ENCODE results near the gene NOC3L.

NOC3L gene

DNA sequence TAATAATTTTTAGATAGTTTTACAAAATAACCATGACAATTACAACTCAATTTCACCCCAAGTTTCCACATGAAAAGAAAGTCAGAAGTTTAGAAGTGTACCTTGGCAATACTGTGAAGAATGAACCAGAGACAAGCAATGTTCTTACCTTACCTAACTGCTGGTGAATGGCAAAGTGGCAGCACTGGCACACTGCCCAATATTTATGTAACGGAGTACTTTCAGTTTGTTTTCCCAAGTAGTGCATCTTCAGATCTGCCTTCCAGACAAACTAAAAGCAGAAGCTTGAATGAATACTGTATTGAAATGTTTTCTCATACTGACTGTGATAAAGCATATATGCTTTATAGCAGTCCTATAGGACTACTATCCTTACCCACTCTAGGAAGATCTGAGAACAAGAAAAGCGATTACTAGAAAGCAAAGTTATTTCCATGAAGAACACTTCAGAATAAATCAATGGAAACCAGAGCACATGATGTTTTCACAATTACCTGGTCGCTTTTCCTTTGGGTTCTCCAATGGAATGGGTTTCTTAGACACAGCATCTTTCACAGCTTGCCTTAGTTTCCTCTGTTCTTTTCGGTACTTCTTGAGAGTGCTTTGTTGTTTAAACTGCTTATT lies 1.5 kb downstream of the NOC3L start:
- TF ChIP-seq, protein P1, sequence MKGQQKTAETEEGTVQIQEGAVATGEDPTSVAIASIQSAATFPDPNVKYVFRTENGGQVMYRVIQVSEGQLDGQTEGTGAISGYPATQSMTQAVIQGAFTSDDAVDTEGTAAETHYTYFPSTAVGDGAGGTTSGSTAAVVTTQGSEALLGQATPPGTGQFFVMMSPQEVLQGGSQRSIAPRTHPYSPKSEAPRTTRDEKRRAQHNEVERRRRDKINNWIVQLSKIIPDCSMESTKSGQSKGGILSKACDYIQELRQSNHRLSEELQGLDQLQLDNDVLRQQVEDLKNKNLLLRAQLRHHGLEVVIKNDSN (IDR thresholded peaks at IDR 0.05) = no peak
- TF ChIP-seq EP300 (IDR thresholded peaks at IDR 0.05; ENCODE audit: borderline replicate concordance) (no peak), TCF12 (IDR thresholded peaks at IDR 0.05; ENCODE audit: low read depth) (no peak), TAF1 (IDR thresholded peaks at IDR 0.05; ENCODE audit: low read depth) (no peak), FOXM1 (IDR thresholded peaks at IDR 0.05; ENCODE audit: borderline replicate concordance, low read depth) (no peak), NFIC (IDR thresholded peaks at IDR 0.05) (no peak), YY1 (IDR thresholded peaks at IDR 0.05; ENCODE audit: low read depth) (no peak), TEAD4 (IDR thresholded peaks at IDR 0.05) (no peak)
- TF ChIP-seq, protein P2, sequence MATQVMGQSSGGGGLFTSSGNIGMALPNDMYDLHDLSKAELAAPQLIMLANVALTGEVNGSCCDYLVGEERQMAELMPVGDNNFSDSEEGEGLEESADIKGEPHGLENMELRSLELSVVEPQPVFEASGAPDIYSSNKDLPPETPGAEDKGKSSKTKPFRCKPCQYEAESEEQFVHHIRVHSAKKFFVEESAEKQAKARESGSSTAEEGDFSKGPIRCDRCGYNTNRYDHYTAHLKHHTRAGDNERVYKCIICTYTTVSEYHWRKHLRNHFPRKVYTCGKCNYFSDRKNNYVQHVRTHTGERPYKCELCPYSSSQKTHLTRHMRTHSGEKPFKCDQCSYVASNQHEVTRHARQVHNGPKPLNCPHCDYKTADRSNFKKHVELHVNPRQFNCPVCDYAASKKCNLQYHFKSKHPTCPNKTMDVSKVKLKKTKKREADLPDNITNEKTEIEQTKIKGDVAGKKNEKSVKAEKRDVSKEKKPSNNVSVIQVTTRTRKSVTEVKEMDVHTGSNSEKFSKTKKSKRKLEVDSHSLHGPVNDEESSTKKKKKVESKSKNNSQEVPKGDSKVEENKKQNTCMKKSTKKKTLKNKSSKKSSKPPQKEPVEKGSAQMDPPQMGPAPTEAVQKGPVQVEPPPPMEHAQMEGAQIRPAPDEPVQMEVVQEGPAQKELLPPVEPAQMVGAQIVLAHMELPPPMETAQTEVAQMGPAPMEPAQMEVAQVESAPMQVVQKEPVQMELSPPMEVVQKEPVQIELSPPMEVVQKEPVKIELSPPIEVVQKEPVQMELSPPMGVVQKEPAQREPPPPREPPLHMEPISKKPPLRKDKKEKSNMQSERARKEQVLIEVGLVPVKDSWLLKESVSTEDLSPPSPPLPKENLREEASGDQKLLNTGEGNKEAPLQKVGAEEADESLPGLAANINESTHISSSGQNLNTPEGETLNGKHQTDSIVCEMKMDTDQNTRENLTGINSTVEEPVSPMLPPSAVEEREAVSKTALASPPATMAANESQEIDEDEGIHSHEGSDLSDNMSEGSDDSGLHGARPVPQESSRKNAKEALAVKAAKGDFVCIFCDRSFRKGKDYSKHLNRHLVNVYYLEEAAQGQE (IDR thresholded peaks at IDR 0.05; ENCODE audit: low read depth) = no peak

DNA sequence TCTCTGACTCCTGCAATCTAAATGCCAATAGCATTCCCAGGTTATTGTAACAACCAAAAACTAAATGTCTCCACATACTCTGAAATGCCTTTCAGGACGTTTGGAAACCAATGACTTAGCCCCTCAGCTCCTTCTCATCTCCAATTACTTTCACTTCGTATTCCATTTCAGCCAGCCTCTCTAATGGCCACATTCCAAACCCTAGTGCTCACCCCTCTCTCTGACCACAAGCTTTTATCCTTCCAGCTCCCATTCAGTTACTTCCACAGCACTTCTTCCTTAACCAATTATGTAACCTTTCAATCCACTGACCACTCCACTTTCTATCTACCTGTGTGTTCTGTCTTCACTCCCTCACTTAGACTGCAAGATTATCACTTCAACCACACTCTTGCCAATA lies 4.3 kb downstream of the NOC3L start:
- TF ChIP-seq TCF12 (IDR thresholded peaks at IDR 0.05; ENCODE audit: low read depth) (no peak), ZBTB7A (IDR thresholded peaks at IDR 0.05; ENCODE audit: low read depth) (no peak), EGR1 (IDR thresholded peaks at IDR 0.05) (no peak), CREB1 (IDR thresholded peaks at IDR 0.05; ENCODE audit: low read depth) (no peak), TAF1 (IDR thresholded peaks at IDR 0.05; ENCODE audit: low read depth) (no peak)

DNA sequence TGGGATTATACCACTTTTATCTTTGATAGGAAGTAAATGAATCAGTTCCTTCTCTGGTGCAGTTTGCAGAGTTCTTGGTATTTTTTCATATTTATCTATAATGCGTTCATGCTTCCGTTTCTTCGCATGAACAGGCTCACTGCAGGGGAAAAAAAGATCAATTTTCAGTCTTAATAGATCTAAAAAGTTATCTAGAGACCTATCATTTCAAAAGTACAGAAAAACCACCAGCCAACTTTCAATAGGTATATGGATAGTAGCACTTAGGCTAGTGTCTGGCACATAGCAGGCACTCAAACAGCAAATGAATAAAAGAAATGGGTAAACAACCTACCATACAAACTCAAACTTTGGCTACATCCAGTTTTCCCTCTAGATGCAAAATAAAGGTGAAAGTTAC lies 5.5 kb downstream of the NOC3L start:
- TF ChIP-seq NFIC (IDR thresholded peaks at IDR 0.05) (no peak), TCF12 (IDR thresholded peaks at IDR 0.05; ENCODE audit: low read depth) (no peak), EGR1 (IDR thresholded peaks at IDR 0.05) (no peak), ZBTB7A (IDR thresholded peaks at IDR 0.05; ENCODE audit: low read depth) (no peak), CREB1 (IDR thresholded peaks at IDR 0.05; ENCODE audit: low read depth) (no peak), YY1 (IDR thresholded peaks at IDR 0.05; ENCODE audit: low read depth) (no peak), FOXM1 (IDR thresholded peaks at IDR 0.05; ENCODE audit: borderline replicate concordance, low read depth) (no peak), EP300 (IDR thresholded peaks at IDR 0.05; ENCODE audit: borderline replicate concordance) (no peak), CEBPB (IDR thresholded peaks at IDR 0.05) (no peak), RAD21 (IDR thresholded peaks at IDR 0.05; ENCODE audit: low read depth) (no peak), TAF1 (IDR thresholded peaks at IDR 0.05; ENCODE audit: low read depth) (no peak), TEAD4 (IDR thresholded peaks at IDR 0.05) (no peak)
- TF ChIP-seq, protein P1 (IDR thresholded peaks at IDR 0.05) = no peak
- TF ChIP-seq, protein P3, sequence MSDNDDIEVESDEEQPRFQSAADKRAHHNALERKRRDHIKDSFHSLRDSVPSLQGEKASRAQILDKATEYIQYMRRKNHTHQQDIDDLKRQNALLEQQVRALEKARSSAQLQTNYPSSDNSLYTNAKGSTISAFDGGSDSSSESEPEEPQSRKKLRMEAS (IDR thresholded peaks at IDR 0.05) = no peak
- TF ChIP-seq, protein P2 (IDR thresholded peaks at IDR 0.05; ENCODE audit: low read depth) = no peak

DNA sequence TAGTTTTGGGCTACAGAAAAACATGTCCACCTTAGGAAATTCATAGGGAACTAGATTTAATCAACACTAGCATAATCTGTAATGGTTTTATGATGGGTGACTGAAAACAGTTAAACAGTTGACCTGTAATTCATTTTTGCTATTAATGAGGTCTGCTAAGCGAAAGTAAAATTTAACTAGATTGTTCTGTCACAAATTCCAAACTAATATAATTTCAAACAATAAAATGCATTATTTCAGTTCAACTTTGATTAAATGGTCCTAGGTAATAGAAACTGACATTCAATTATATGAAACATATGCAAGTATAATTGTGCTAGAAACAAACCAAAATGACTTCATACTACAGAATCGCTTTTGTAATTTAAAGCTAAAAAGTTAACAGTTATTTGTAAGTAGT lies 6.9 kb downstream of the NOC3L start:
- TF ChIP-seq, protein P1 (IDR thresholded peaks at IDR 0.05) = no peak
- TF ChIP-seq CREB1 (IDR thresholded peaks at IDR 0.05; ENCODE audit: low read depth) = no peak
- TF ChIP-seq EP300 (IDR thresholded peaks at IDR 0.05; ENCODE audit: borderline replicate concordance) = no peak
- no peak for TF ChIP-seq TEAD4 (IDR thresholded peaks at IDR 0.05)
- TF ChIP-seq EGR1 (IDR thresholded peaks at IDR 0.05) = no peak
- TF ChIP-seq YY1 (IDR thresholded peaks at IDR 0.05; ENCODE audit: low read depth) = no peak
- no peak for TF ChIP-seq RAD21 (IDR thresholded peaks at IDR 0.05; ENCODE audit: low read depth)
- TF ChIP-seq, protein P3 (IDR thresholded peaks at IDR 0.05) = no peak
- TF ChIP-seq NFIC (IDR thresholded peaks at IDR 0.05) = no peak
- no peak for TF ChIP-seq ZBTB7A (IDR thresholded peaks at IDR 0.05; ENCODE audit: low read depth)
- TF ChIP-seq, protein P2 (IDR thresholded peaks at IDR 0.05; ENCODE audit: low read depth) = no peak
- no peak for TF ChIP-seq TAF1 (IDR thresholded peaks at IDR 0.05; ENCODE audit: low read depth)
- TF ChIP-seq TCF12 (IDR thresholded peaks at IDR 0.05; ENCODE audit: low read depth) = no peak
- no peak for TF ChIP-seq FOXM1 (IDR thresholded peaks at IDR 0.05; ENCODE audit: borderline replicate concordance, low read depth)
- TF ChIP-seq CEBPB (IDR thresholded peaks at IDR 0.05) = no peak

Measured in Ishikawa (cell line).